GM18519 (cell line): ENCODE results near the gene CELSR1.
"Not testable (repeated sequence)": the region's sequence is repeated elsewhere in the genome, so short reads cannot be mapped to it uniquely, and the experiment has no call there.

Experiments used
- ATAC-seq: cut with Tn5 transposase; IDR thresholded peaks from one replicate; pipeline ENCODE4 v1.9.1; 2021; ENCODE audit warnings: mild to moderate bottlenecking, moderate library complexity; ENCODE audit not compliant: unreplicated experiment, low FRiP score

The CELSR1 gene

GRCh38 chr22:46486996-46487717 lies 50.3 kb downstream of the CELSR1 start:
- ATAC-seq = no peak

- no peak for ATAC-seq
These were observed 52.4 kb downstream of the CELSR1 start for GRCh38 chr22:46484861-46485595.

GRCh38 chr22:46484156-46484860 lies 53.1 kb downstream of the CELSR1 start:
- no peak for ATAC-seq

GRCh38 chr22:46483353-46483752 lies 54.1 kb downstream of the CELSR1 start:
- ATAC-seq = no peak

- ATAC-seq = no peak
These were observed 55.3 kb downstream of the CELSR1 start for GRCh38 chr22:46482056-46482675.

- ATAC-seq = no peak
These were observed 56.0 kb downstream of the CELSR1 start for GRCh38 chr22:46481386-46481785.

- ATAC-seq = no peak
These were observed 57.0 kb downstream of the CELSR1 start for GRCh38 chr22:46480396-46480795.

- no peak for ATAC-seq
These were observed 58.4 kb downstream of the CELSR1 start for GRCh38 chr22:46479046-46479445.

- no peak for ATAC-seq
These were observed 59.3 kb downstream of the CELSR1 start for GRCh38 chr22:46478083-46478551.

- ATAC-seq = no peak
These were observed 60.9 kb downstream of the CELSR1 start for GRCh38 chr22:46476547-46476941.

GRCh38 chr22:46473896-46474557 lies 63.4 kb downstream of the CELSR1 start:
- no peak for ATAC-seq

GRCh38 chr22:46473021-46473779 lies 64.2 kb downstream of the CELSR1 start:
- ATAC-seq = no peak

- no peak for ATAC-seq
These were observed 64.8 kb downstream of the CELSR1 start for GRCh38 chr22:46472722-46473016.

- no peak for ATAC-seq
These were observed 65.3 kb downstream of the CELSR1 start for GRCh38 chr22:46471901-46472721.

- not testable (repeated sequence) for ATAC-seq
These were observed 66.1 kb downstream of the CELSR1 start for GRCh38 chr22:46471330-46471729.

- ATAC-seq = no peak
These were observed 67.7 kb downstream of the CELSR1 start for GRCh38 chr22:46469711-46470110.

GRCh38 chr22:46467006-46467405 lies 70.4 kb downstream of the CELSR1 start:
- no peak for ATAC-seq

- no peak for ATAC-seq
These were observed 71.2 kb downstream of the CELSR1 start for GRCh38 chr22:46466255-46466676.

GRCh38 chr22:46465793-46466192 lies 71.6 kb downstream of the CELSR1 start:
- ATAC-seq = no peak
